Right lung (tissue), 5 donors: ENCODE results near the gene DNM1L. TPM values are rescaled to one million over a fixed set of nuclear protein-coding genes. Genes with fewer than 3 reads are reported as not detected.

ENCODE experiments used
- DNase-seq, 2 donors: peaks; one replicate each; pipeline ENCODE4 v3.0.0-alpha.2; 2013
- polyA plus RNA-seq, 5 donors: library from polyadenylated mRNA; unstranded; fragments of 120-200 nt; gene quantifications; one replicate each; pipeline versions ENCODE4 v1.2.1 to v1.2.3, GENCODE V29; 2013; ENCODE audit warnings: inconsistent platforms in 1 of 5, low replicate concordance in 1 of 5; ENCODE audit not compliant: insufficient read length in 5 of 5, insufficient read depth in 1 of 5

Gene DNM1L
- polyA plus RNA-seq, 5 donors, result 87.5 to 131 (median 112) TPM

DNA sequence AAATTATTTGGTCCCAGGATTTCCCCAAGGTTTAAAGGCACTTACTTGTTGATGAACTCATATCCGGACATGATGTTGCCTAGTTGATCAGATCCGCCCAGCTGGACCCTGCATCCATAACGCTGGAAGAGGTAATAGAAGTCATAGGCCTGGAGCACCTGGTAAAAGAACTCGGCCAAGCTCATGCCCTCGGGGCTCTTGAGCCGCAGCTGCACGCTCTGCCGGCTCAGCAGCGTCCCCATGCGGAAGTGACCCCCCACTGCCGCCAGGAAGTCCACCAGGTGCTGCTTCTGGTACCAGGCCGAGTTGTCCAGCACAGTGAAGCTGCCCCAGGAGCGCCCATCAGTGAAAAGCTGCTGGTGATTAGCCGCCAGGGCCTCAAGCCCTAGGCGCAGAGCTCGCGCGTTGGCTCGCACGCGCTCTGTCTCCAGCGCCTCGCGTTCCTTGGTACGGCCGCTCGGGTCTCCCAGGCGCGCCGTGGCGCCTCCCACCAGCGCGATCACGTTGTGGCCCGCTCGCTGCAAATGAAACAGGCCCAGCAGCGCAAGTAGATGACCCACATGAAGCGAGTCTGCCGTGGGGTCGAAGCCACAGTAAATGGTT is 76.1 kb downstream of the DNM1L start:
- peak in 1 of 2 donors; percentile 54 for DNase-seq

DNA sequence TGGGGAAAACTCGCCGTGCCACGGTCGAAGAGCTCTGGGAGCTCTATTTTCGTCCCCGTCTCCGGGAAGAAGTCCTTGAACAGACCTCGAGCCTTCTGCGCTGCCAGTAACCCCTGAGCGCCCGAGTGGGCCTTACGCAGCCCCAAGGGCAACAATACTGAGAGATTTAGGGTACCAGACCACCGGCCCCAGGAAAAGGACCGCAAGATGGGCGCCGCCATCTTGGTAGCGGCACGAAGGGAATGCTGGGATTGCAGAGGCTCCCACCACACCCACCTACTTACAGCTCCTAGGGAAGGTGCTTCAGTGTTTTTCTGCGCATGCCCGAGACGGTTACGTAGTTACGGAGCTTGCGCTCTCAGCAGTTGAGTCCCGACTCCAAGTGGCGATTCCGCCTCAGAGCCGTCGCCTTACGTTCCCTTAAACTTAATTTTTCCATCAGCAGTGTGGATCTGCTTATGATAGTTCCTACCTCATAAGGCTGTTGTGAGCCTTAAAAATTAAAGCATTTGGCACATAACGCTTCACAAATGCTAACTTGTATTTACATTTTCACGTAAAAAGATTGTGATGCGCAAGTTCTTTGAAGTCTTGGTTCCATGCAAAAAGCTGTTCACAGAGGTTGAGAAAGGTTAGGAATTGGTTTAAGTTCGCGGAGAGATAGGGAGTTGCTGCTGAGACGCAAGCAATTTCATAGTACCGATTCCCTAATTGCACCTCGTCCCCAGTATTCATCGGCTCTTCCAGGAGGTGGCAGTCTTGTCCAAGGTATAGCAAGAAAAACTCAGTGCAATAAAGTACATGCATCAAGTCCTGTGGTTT is 76.8 kb downstream of the DNM1L start, which contains the start of gene YARS2:
Gene YARS2, minus strand, starts transcription at position 244 of the 822 bp plus-strand sequence. Its CDS starts 23 bp downstream, at position 221.
- peak; percentile 92 to 93 for DNase-seq

DNA sequence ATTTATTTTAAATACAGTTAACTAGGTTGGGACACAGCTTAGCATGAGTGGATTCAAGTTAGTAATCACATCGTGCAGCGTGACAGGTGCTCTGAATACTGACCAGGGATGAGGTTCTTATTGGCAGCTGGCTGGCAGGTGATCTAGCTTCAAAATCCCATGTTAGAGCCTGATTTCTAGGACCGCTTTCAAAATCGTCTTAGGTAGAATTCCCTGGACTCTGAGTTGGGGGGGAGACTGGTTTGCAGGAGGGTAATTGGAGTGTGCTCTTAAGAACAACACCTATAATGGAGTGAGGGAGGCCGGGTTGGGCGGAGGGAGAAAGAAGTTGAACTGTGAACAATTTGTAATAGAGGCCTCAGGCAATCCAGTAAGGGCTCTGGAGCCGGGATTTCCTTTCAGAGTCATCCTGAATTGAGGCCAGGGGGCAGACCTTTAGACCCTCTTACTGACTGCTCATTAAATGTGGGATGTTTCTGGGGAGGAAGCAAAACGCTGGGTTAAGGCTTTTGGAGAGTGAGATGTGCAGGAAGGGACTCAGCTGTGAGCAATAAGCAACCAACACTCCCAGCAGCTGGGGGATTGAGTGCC is 77.5 kb downstream of the DNM1L start:
- peak; percentile 78 to 85 for DNase-seq

DNA sequence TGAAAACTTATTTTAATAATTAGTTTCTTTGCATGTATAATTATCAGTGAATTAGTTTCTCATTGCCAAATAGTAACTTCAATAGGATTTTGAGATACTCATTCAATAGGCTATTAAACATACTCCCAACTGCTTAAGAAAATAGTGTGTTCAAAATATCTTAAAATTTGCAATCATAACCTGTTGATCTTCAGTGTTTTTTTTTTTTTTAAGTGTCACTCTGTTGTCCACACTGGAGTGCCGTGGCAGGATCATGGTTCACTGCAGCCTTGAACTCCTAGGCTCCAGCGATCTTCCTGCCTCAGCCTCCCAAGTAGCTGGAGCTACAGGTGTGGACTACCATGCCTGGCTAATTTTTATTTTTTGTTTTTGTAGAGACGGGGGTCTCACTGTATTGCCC is 78.1 kb downstream of the DNM1L start:
- DNase-seq, result no peak

DNA sequence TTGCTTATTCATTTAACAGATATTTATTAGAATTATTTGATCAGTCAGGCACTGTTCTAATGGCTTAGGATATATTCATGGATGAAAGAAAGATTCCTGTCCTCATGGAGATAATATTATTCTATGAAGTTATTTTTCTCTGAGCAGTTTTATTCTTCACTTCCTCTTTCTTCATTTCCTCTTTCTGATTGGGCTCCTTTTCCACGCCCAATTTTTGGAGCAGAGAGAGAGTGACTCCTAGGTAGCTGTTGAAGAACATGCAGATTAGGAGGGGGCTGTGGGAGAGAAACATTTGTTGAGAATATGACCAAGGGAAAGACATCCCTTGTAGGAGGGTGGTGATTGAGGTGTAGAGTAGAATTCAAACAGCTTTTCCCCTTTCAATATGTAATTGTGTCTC is 82.6 kb downstream of the DNM1L start:
- DNase-seq, result no peak

DNA sequence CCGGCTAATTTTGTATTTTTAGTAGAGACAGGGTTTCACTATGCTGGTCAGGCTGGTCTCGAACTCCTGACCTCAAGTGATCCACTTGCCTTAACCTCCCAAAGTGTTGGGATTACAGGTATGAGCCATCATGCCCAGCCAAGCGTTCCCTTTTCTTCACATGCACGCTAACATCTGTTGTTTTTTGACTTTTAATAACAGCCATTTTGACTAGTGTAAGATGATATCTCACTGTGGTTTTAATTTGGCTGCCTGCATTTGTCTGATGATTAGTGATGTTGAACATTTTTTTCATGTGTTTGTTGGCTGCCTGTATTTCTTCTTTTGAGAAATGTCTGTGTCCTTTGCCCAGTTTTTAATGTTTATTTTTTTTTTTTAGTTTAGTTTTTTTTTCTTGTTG is 86.8 kb downstream of the DNM1L start:
- no peak for DNase-seq

DNA sequence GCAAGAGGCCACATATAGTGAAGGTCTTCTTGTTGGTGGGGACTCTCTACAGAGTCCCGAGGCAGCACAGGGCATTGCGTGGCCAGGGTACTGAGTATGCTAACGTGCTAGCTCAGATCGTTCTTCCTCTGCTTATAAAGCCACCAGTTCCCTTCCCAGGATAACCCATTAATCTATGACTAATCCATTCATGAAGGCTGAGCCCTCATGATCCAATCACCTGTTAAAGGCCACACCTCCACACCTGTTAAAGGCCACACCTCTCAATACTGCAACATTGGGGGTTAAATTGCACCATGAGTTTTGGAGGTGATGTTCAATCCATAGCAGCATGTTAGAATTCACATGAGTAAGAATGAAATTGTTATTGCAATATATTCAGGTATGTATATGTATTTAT is 89.4 kb downstream of the DNM1L start:
- no peak for DNase-seq

DNA sequence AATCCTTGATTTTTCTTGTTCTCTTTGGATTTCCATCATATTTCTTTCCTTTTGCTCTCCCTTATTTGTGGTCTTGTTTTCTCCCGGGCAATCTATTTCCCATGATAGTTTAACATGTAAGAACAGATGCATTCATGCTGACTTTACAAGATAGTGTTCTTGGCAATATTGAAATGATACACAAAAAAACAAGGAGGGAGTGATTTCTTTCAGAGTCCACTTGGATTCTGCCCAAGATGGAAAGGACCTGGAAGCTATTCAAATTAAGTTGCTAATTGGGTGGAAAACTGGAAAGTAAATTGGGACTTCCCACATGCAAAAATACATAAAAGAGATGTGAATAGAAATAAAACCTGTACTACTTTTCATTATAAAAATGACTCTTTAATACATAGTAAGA is 91.0 kb downstream of the DNM1L start:
- DNase-seq, result no peak

DNA sequence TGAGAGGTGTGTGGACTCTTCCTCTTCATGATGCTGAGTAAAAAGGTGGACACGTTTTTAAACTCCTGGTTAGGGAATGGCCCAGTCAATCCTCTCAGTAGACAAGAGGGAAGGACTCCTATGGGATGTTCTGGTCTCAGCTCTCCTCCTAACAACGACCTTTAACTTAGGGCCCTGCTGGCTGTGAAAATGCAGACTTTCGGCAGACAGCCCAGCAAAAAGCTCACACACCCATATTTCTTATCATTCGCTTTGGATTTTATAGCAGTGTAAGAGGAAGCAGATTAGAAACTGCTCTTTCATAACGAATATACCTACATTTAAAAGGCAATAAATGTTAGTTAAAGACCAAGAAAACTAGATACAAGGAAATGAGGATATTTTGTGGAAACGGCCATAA is 94.6 kb downstream of the DNM1L start:
- DNase-seq, result no peak

DNA sequence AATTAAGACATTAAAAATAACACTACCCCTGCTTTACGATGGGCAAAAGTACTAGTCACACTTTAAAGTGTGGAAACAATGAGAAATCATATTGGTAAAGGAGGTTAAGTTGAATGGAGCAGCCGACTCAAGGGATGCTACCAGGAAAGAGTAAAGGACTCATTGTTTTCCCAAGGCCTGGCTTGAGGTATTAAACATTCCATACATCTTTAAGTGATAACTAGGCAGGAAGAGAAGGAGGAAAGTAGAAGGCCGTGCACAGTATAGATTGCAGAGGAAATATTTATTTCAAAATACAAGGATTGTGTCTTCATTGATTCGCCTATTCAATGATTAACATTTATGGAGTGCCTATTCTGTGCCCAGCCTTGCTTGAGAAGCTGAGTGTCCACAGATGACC is 97.2 kb downstream of the DNM1L start:
- DNase-seq, result no peak

DNA sequence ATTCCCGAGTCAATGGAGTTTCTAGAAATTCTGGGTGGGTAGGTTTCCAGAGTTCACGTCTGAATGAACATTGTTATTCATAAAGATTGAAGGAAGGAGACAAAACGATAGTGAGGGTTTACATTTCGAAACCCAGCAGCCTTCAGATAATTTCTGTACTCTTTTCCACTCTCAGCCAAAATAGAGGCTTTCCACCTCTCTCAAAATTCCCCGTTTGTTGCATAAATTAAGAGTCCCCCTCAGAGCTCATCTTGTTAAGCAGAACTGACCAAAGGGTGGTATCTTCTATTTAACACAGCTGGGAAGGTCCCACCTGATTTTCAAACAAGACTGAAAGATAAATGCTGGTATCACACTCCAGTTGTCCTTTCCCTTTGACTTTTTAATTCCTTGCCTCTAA is 98.1 kb downstream of the DNM1L start:
- DNase-seq, result no peak

DNA sequence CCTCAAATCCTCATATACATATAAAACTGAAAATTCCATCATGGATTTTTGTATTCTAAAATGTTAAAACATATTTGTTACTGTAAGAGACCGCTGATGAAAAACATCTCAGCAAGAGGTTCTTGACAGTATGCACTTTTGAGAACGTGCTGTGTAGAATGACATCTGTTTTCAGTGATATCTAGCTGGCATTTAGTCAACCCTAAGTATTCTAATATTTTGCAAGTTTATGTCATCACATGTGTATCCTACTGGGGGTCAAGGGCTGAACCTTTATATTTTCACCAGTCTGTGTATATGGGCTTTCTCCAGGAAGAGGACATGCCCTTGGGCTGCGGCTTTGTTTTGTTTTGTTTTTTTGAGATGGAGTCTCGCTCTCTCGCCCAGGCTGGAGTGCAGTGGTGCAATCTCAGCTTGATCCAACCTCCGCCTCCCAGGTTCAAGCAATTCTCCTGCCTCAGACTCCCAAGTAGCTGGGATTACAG is 98.6 kb downstream of the DNM1L start:
- DNase-seq, result no peak

DNA sequence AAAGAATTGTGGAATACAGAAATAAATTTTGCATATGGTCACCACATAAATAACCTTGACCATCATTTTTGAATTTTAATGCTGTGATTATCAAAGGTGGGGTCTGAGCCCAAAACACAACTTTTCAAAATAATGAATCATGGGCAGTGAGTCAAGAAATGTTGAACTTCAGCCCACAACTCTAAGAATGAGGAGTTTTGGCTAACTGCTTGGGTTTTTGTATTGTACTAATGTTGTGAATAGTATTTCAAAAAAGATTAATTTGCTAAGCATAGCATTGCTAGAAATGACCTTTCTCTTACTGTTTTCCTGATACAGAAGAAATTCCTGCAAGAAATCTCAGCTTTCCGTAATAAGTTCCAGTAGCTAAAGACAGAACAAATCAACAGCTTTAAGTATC is 101.0 kb downstream of the DNM1L start:
- DNase-seq, result no peak

DNA sequence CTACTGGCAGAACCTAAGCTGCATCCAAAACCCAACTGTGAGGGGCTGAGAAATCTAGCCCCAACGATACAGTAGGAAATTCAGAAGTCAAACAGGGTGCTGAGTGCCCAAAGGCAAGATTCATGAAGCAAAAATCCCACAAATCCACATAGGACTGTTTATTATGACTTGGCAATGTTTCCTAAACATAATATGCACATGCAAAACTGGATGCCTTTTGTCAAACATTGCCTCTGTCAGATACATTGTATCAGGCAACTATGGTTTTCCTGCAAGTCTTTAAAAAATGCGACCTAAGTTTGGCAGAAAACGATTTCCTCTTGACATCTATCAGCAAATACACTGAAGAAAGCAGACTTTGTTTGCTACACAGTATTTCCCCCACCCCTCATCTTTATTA is 103.9 kb downstream of the DNM1L start:
- no peak for DNase-seq

DNA sequence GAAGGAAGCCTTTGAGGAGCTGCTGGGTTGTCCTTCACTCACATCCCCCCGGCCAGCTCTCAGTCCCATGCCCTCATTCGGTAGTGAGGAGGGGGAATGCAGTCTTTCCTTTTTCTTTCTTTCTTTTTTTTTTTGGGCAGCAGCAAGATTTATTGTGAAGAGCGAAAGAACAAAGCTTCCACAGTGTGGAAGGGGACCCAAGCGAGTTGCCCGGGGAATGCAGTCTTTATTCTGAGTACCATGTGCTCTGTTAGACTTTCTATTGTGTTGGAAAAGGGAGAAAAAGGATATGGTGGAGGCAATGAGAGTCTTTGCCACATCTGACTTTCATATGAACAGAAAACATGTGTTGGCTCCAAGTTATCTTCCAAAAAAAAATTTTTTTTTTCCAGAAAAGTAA is 106.5 kb downstream of the DNM1L start:
- no peak for DNase-seq

DNA sequence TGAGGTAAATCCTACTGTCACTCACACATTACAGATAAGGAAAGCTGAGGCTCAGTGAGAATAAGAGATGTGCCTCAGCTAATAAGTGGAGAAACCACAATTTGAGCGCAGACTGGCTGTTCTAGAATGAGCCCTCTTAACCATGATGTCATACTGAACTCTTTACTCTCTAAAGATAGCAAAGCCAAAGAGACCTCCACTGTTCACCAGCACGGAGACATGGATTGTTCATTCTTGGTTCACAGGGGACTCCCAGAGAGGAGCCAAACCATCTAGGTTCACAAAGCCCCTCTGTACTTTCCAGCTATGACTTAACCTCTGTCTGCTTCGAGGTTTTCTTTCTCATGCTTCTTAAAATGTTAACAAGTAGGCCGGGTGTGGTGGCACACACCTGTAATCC is 109.3 kb downstream of the DNM1L start:
- DNase-seq, result no peak

DNA sequence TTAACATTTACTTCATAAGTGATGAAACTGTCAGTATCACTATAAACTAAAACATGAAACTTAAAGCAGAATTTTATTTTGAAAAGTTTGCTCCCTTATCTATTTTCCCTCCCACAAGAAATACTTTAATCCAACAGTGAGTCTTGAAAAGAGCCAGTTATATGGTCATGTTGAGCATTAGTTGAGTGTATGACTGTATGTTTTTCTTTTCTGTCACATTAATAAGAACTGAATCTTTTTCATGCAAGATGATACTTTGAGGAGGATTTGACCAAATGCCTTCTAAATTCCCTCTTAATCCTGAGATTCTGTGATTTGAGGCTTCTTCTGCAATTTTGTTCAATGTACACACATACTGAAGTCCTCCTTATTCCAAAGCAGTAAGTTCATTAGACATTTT is 110.3 kb downstream of the DNM1L start:
- DNase-seq, result no peak

DNA sequence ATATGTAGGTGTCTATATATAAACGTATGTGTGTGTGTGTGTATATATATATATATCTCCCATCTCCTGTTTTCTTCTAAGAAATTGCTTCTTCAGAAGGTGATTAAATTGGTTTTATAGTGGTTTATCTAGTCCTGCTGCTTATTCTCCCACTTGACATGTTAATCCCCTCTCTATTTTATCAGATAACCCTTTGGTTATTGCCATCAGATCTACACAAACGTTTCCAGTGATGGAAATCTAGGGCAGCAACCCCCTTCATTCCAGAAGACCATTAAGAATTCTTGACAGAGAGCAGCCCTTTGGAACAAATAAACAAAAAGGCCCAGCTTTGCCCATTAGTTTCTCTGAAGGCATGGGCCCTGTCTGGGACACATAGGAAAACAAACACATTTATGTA is 110.8 kb downstream of the DNM1L start:
- no peak for DNase-seq

DNA sequence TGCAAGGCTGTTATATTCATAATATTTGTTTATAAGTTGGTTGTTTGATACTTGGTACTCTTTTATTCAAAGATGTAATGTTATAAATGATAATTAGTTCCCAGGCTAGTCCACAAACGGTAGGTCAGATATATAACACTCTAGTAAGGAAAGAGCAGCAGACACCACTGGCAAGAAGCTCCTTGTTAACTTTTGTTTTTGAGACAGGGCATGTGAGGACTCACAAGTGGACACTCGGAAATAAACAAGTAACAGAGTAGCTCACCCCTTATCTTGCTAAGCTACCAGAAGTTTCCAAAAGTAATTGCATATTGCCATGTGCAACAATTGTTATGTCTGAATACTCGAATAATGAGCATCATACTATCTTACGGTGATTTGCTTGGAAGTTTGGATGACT is 115.2 kb downstream of the DNM1L start:
- DNase-seq, result no peak
